AG09309 (cell line): ENCODE measurements around the gene KRTAP3-3.
A peak's percentile ranks its signal among the peaks of the same experiment; 100 is the strongest.

Experiments
- DNase-seq: peaks from one replicate; pipeline ENCODE4 v3.0.0-alpha.2; 2010; ENCODE audit warnings: low read depth
- H3K4me3 ChIP-seq: 2 replicates; pipeline ENCODE4 v1.5.1; 2011; ENCODE audit warnings: mild to moderate bottlenecking, low read depth, low read length, moderate library complexity; ENCODE audit not compliant: control insufficient read depth
- TF ChIP-seq, protein P1 (sequence below): IDR thresholded peaks from 2 replicates; pipeline ENCODE4 v1.5.1; 2011; ENCODE audit warnings: mild to moderate bottlenecking, low read depth, low read length, inconsistent platforms; ENCODE audit not compliant: insufficient read depth, control insufficient read depth; ENCODE audit errors: missing control alignments

The KRTAP3-3 gene

DNA sequence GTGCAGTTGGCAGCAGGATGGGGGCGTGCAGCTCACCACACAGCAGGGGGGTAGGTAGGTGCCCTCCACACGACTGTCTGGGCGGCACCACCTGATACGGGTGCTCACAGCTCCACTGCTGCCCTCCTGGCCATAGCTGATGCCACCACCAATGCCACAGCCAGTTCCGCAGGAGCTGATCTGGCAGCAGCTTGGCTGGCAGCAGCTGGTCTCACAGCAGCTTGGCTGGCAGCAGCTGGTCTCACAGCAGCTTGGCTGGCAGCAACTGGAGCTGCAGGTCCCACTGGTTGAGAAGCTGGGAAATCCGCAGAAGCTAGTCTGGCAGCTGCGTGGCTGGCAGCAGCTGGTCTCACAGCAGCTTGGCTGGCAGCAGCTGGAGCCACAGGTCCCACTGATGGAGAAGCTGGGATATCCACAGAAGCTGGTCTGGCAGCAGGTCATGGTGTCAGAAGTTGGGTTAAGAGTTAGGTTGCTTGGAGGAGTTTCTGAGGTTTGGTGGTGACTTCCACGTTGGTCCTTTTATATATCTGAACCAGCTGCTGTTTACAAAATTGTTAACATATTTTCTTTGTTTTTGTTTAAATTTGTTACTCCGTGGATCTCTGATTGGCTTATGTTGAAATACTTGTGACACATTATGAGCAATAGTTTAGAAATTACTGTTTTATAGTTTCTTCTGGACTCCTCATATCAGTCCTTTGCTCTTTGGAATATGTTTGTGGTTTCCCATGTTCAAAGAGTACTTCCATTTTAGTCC is 32.9 kb upstream of the KRTAP3-3 start, which contains the start of gene KRTAP1-5:
Gene KRTAP1-5 (minus strand): TSS at position 494 of the 757 bp plus-strand sequence. CDS start 53 bp downstream, at position 441.
- peak; percentile 94 for DNase-seq
- TF ChIP-seq, protein P1, sequence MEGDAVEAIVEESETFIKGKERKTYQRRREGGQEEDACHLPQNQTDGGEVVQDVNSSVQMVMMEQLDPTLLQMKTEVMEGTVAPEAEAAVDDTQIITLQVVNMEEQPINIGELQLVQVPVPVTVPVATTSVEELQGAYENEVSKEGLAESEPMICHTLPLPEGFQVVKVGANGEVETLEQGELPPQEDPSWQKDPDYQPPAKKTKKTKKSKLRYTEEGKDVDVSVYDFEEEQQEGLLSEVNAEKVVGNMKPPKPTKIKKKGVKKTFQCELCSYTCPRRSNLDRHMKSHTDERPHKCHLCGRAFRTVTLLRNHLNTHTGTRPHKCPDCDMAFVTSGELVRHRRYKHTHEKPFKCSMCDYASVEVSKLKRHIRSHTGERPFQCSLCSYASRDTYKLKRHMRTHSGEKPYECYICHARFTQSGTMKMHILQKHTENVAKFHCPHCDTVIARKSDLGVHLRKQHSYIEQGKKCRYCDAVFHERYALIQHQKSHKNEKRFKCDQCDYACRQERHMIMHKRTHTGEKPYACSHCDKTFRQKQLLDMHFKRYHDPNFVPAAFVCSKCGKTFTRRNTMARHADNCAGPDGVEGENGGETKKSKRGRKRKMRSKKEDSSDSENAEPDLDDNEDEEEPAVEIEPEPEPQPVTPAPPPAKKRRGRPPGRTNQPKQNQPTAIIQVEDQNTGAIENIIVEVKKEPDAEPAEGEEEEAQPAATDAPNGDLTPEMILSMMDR = no peak

DNA sequence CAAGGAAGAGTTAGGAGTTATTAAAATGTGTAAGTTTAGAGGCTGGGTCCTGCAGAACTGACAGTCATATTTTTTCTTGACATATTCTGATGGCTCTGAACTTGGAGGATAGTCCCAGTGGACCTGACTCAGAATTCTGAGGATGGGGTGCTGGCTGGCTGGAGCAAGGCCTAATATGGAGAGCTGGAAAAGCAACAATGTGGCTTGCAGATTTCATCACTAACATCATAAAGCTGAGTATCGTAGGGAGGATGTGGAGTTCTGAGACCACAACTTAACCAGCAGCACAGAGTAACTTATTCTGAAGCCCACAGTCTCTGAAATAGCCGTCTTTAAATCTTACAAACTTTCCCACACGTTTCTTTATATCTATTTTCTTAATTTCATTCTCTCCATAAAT is 30.7 kb upstream of the KRTAP3-3 start:
- TF ChIP-seq, protein P1 = no peak
- no peak overlapping the region for H3K4me3 ChIP-seq
- DNase-seq = no peak

More for the DNA sequence above, 32.9 kb upstream of the KRTAP3-3 start, which contains the start of gene KRTAP1-5:
- peak within 1 kb of the TSS; percentile 22 for H3K4me3 ChIP-seq

DNA sequence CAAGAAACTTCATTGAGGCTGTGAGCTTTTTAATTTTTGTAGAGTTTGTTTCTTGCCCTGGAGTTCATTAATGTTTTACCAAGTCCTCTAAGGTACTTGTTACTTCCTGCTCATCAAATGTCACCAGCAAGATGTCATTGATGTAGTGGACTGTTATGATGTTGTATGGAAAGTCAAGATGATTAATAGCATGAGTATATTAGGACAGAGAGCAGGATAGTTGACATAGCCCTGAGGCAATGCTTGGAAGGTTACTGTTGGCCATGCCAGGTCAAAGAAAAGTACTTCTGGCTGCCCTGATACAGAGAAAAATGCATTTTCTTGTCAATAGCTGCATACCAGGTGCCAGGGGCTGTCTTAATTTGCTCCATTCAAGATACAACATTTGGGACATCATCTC is 26.4 kb upstream of the KRTAP3-3 start:
- TF ChIP-seq, protein P1 = no peak

DNA sequence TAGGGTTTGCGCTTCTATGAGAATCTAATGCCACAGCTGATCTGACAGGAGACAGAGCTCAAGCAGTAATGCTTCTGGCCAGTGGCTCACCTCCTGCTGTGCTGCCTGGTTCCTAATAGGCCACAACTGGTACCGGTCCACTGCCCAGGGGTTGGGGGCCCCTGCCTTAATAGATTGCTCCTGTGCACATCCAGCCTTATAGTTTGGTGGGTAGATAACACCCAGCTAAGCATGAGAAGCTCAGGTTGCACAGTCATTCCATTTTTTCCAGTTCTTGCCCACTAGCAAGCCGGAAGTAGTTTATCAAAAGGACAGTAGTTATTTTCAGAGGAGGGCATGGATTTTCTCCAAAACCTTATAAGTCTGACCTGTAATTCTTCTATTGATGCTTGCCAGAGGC is 25.5 kb upstream of the KRTAP3-3 start:
- DNase-seq = no peak
- TF ChIP-seq, protein P1 = no peak
- H3K4me3 ChIP-seq = no peak overlapping the region

More for the DNA sequence above, 26.4 kb upstream of the KRTAP3-3 start:
- H3K4me3 ChIP-seq = no peak overlapping the region
- no peak for DNase-seq

DNA sequence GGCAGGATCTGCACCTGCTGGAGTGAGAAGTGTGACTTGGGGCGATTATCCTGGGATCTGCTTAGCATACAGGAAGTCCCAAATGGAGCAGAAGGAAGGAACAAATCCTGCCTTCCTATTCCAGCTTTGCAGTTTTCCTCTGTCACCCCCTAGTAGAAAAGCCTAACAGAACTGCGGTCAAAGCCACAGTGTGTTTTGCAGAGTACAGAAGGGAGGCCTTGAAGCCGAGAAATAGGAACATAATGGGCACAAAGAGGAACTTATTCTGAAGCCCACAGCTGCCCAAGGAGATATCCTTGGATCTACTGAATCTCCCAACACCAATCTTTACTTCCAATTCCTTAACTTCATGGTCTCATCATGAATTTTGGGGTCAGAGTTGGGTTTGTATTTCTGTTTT is 24.6 kb upstream of the KRTAP3-3 start:
- no peak for DNase-seq
- TF ChIP-seq, protein P1 = no peak
- H3K4me3 ChIP-seq = no peak overlapping the region

DNA sequence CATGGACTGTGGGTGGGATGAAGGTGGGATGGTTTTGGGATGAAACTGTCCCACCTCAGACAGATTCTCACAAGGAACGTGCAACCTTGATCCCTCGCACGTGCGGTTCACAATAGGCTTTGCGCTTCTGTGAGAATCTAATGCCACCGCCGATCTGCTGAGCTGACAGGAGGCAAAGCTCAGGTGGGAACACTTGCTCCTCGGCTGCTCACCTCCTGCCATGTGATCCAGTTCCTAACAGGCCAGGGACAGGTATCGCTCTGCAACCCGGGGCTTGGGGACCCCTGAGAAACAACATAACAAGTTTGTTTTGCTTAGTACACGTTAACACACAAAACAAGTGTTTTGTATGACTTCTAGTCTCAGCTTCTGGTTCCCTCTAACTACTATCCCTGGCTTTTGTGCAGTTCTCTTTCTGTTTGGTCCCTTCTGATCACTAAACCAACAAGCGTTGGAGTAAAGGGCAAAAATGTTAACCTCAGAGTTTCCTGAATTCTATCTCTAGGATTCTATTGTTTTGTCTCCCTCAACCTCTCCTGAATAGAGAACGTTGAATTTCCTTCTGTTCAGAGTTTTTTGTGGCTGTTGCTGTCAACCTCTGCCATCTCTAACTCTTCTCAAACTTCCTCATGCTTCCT is 22.7 kb upstream of the KRTAP3-3 start:
- no peak for DNase-seq
- TF ChIP-seq, protein P1 = no peak
- H3K4me3 ChIP-seq = no peak overlapping the region
